Thoracic aorta endothelial cell (primary cell): ENCODE results near the gene TGM1. TPM values are rescaled to one million over a fixed set of nuclear protein-coding genes. Genes with fewer than 3 reads are reported as not detected.

ENCODE experiments used
- small RNA-seq: library from RNA; depleted of rRNA; stranded (forward); fragments of <200 nt; gene quantifications from one replicate; pipeline ENCODE3, GENCODE V24; 2012
- total RNA-seq: library from RNA; depleted of rRNA; stranded (reverse); fragments of >200 nt; gene quantifications from 2 replicates; pipeline ENCODE4 v1.2.3, GENCODE V29; 2012

Gene TGM1
- 1.1 and 1.2 TPM in 2 replicates for total RNA-seq

GRCh38 chr14:24262821-24263733, at the start of gene TGM1:
TSS of gene TGM1 (minus strand) at chr14:24263177. CDS start at chr14:24262352, 825 bp downstream.

GRCh38 chr14:24310646-24311604, 47.9 kb upstream of the TGM1 start, which contains the start of gene LTB4R:
TSS of gene LTB4R (plus strand) at chr14:24311502. CDS start at chr14:24315652, 4,150 bp downstream.

GRCh38 chr14:24309538-24310264, 46.7 kb upstream of the TGM1 start, which contains the start of gene LTB4R2:
TSS of gene LTB4R2 (plus strand) at chr14:24310140. CDS start at chr14:24310665, 525 bp downstream.

GRCh38 chr14:24307575-24308341, 44.8 kb upstream of the TGM1 start, which contains the start of gene CIDEB:
TSS of gene CIDEB (minus strand) at chr14:24307977. CDS start at chr14:24307858, 119 bp downstream.

GRCh38 chr14:24299255-24300191, 36.5 kb upstream of the TGM1 start, which contains the start of the genes DHRS1 and NOP9:
TSS of gene DHRS1 (minus strand) at chr14:24299780. CDS start at chr14:24299106, 674 bp downstream.
TSS of gene NOP9 (plus strand) at chr14:24299850. CDS start at chr14:24299955, 105 bp downstream.

GRCh38 chr14:24271134-24271833, 8.3 kb upstream of the TGM1 start, which contains the start of gene RABGGTA:
TSS of gene RABGGTA (minus strand) at chr14:24271597. CDS start at chr14:24271115, 482 bp downstream.

GRCh38 chr14:24232645-24233537, 30.1 kb downstream of the TGM1 start, which contains the start of gene GMPR2:
TSS of gene GMPR2 (plus strand) at chr14:24232929. CDS start at chr14:24233254, 325 bp downstream.

GRCh38 chr14:24232121-24232644, 30.8 kb downstream of the TGM1 start, which contains the start of gene NEDD8:
TSS of gene NEDD8 (minus strand) at chr14:24232367. CDS start at chr14:24232267, 100 bp downstream.

GRCh38 chr14:24215495-24216344, 47.3 kb downstream of the TGM1 start, which contains the start of gene MDP1:
TSS of gene MDP1 (minus strand) at chr14:24216066. CDS start at chr14:24215955, 111 bp downstream.

GRCh38 chr14:24212924-24213865, 49.8 kb downstream of the TGM1 start, which contains the start of gene CHMP4A:
TSS of gene CHMP4A (minus strand) at chr14:24213488. CDS start at chr14:24213439, 49 bp downstream.

Small RNAs within 50 kb of the gene (small RNA-seq; reads per million reads assigned to genes)
- gene CHMP4A (not detected), gene MDP1 (not detected)

Other genes starting within 250 kb of the TGM1 start
- gene CARMIL3, start 211.2 kb downstream of the TGM1 start, total RNA-seq, result 0.14 TPM in 1 of 2 replicates, not detected in the other
- not detected in 2 replicates for gene CPNE6, start 191.6 kb downstream of the TGM1 start, total RNA-seq
- 6.6 and 11.2 TPM in 2 replicates for gene PCK2, start 168.9 kb downstream of the TGM1 start, total RNA-seq
- 35.8 and 36.3 TPM in 2 replicates for gene DCAF11, start 148.4 kb downstream of the TGM1 start, total RNA-seq
- 0.40 and 0.57 TPM in 2 replicates for gene NRL, start 148.2 kb downstream of the TGM1 start, total RNA-seq
- gene FITM1, start 132.5 kb downstream of the TGM1 start, total RNA-seq, result 0.27 TPM in 1 of 2 replicates, not detected in the other
- 86.7 and 90.6 TPM in 2 replicates for gene PSME1, start 127.0 kb downstream of the TGM1 start, total RNA-seq
- 14.9 and 15.3 TPM in 2 replicates for gene EMC9, start 121.6 kb downstream of the TGM1 start, total RNA-seq
- 76.7 and 77.1 TPM in 2 replicates for gene PSME2, start 116.6 kb downstream of the TGM1 start, total RNA-seq
- gene RNF31, start 115.7 kb downstream of the TGM1 start, total RNA-seq, result 42.4 and 54.4 TPM in 2 replicates
- gene IRF9, start 101.9 kb downstream of the TGM1 start, total RNA-seq, result 24.3 and 32.3 TPM in 2 replicates
- gene REC8, start 91.1 kb downstream of the TGM1 start, total RNA-seq, result 2.3 and 8.1 TPM in 2 replicates
- 53.7 and 54.7 TPM in 2 replicates for gene IPO4, start 74.4 kb downstream of the TGM1 start, total RNA-seq
- gene TM9SF1, start 67.7 kb downstream of the TGM1 start, total RNA-seq, result 52.5 and 61.0 TPM in 2 replicates
- gene TSSK4, start 57.5 kb downstream of the TGM1 start, total RNA-seq, result 0.13 TPM in 1 of 2 replicates, not detected in the other
- 29.4 and 35.6 TPM in 2 replicates for gene CHMP4A, start 49.7 kb downstream of the TGM1 start, total RNA-seq
- 3.2 and 6.0 TPM in 2 replicates for gene MDP1, start 47.1 kb downstream of the TGM1 start, total RNA-seq
- 118 and 150 TPM in 2 replicates for gene NEDD8, start 30.8 kb downstream of the TGM1 start, total RNA-seq
- gene GMPR2, start 30.2 kb downstream of the TGM1 start, total RNA-seq, result 63.4 and 67.2 TPM in 2 replicates
- gene TINF2, start 20.6 kb downstream of the TGM1 start, total RNA-seq, result 50.8 and 52.1 TPM in 2 replicates
- gene RABGGTA, start 8.4 kb upstream of the TGM1 start, total RNA-seq, result 26.1 and 34.3 TPM in 2 replicates
- 10.1 and 10.9 TPM in 2 replicates for gene DHRS1, start 36.6 kb upstream of the TGM1 start, total RNA-seq
- gene NOP9, start 36.7 kb upstream of the TGM1 start, total RNA-seq, result 31.8 and 34.1 TPM in 2 replicates
- gene CIDEB, start 44.8 kb upstream of the TGM1 start, total RNA-seq, result 2.7 and 3.0 TPM in 2 replicates
- gene LTB4R2, start 47.0 kb upstream of the TGM1 start, total RNA-seq, result 10.6 and 10.8 TPM in 2 replicates
- 2.9 and 4.7 TPM in 2 replicates for gene LTB4R, start 48.3 kb upstream of the TGM1 start, total RNA-seq
- 30.9 and 34.2 TPM in 2 replicates for gene ADCY4, start 71.9 kb upstream of the TGM1 start, total RNA-seq
- gene RIPK3, start 76.8 kb upstream of the TGM1 start, total RNA-seq, result 2.1 and 5.8 TPM in 2 replicates
- gene NFATC4, start 105.0 kb upstream of the TGM1 start, total RNA-seq, result 12.5 and 20.2 TPM in 2 replicates
- 11.7 and 12.9 TPM in 2 replicates for gene NYNRIN, start 135.8 kb upstream of the TGM1 start, total RNA-seq
- 1.1 and 1.6 TPM in 2 replicates for gene CBLN3, start 166.5 kb upstream of the TGM1 start, total RNA-seq
- gene KHNYN, start 166.8 kb upstream of the TGM1 start, total RNA-seq, result 38.4 and 39.0 TPM in 2 replicates
- gene SDR39U1, start 179.6 kb upstream of the TGM1 start, total RNA-seq, result 15.8 and 17.9 TPM in 2 replicates
- gene CMA1, start 245.1 kb upstream of the TGM1 start, total RNA-seq, result not detected in 2 replicates